ENCODE data around the gene RNF148. TPM values are rescaled to one million over a fixed set of nuclear protein-coding genes. Genes with fewer than 3 reads are reported as not detected.
A peak's percentile ranks its signal among the peaks of the same experiment; 100 is the strongest.

RNF148 gene
- total and polyA plus RNA-seq, 2 of the 8 experiments (the other 6 are each of a cell fraction or from before 2014, with no cell fraction given): 0.27 to 0.45 TPM

- Histone ChIP-seq H3K27ac (ENCODE audit: low read depth, low read length) (no peak overlapping the region), H2BK12ac (ENCODE audit: low read depth, low read length) (no peak overlapping the region), H3K23me2 (ENCODE audit: low read depth, low read length) (no peaks in the 10 kb centered on the region), H2BK5ac (ENCODE audit: low read depth, low read length) (no peak overlapping the region), H4K5ac (ENCODE audit: insufficient read length, low read depth, low read length) (no peak overlapping the region), H3K4me1 (replicated peaks in 1 of 4; ENCODE audit: control insufficient read depth in 3 of 4, insufficient read depth in 4 of 4, low read length in 3 of 4) (peaks cover 0 to 8% (median 3%) of the 10 kb centered on the region in 4 experiments; a peak in 3 of 7 replicates), H2BK120ac (replicated peaks; ENCODE audit: low read depth, low read length) (no peak overlapping the region), H3K56ac (replicated peaks; ENCODE audit: insufficient read length, low read depth, low read length) (no peak overlapping the region), H2AFZ (ENCODE audit: low read length) (no peak overlapping the region), H3K4ac (replicated peaks; ENCODE audit: insufficient read length, low read depth, low read length) (no peak overlapping the region), H4K91ac (replicated peaks; ENCODE audit: insufficient read length, low read length) (peak overlapping the region; percentile 12), H4K8ac (ENCODE audit: extremely low read depth, insufficient read depth, low read length) (no peak overlapping the region), H3K36me3 (ENCODE audit: control insufficient read depth in 2 of 4, insufficient read depth in 4 of 4, low read length in 3 of 4) (peaks cover 0 to 2% (median 0%) of the 10 kb centered on the region in 4 experiments; a peak in 1 of 8 replicates), H3K79me1 (ENCODE audit: low read depth, low read length) (no peaks in the 10 kb centered on the region), H2BK15ac (ENCODE audit: low read length) (no peak overlapping the region), H3K18ac (ENCODE audit: extremely low read depth, low read length) (no peak overlapping the region), H3K4me2 (ENCODE audit: insufficient read depth in 1 of 2, low read depth in 2 of 2, low read length in 2 of 2) (no peak overlapping the region), H4K20me1 (replicated peaks in 1 of 2; ENCODE audit: control insufficient read depth in 1 of 2, insufficient read depth in 2 of 2, low read length in 2 of 2) (no peaks in the 10 kb centered on the region), H2BK20ac (ENCODE audit: low read length) (no peak overlapping the region), H2AK5ac (ENCODE audit: low read depth, low read length) (no peak overlapping the region), H3K4me3 (ENCODE audit: extremely low read depth in 1 of 4, insufficient read depth in 2 of 4, low read depth in 3 of 4, low read length in 4 of 4) (no peak overlapping the region), H3K23ac (ENCODE audit: insufficient read length) (no peak overlapping the region), H3K14ac (ENCODE audit: insufficient read length) (no peak overlapping the region), H3K79me2 (ENCODE audit: control insufficient read depth in 1 of 2, insufficient read depth in 2 of 2, low read length in 2 of 2) (no peaks in the 10 kb centered on the region), H3K27me3 (replicated peaks in 1 of 4; ENCODE audit: control insufficient read depth in 3 of 4, extremely low read depth in 1 of 4, insufficient read depth in 3 of 4, low read length in 3 of 4) (no peaks in the 10 kb centered on the region), H3K9ac (replicated peaks in 1 of 4; ENCODE audit: extremely low read depth in 1 of 4, low read depth in 3 of 4, low read length in 3 of 4) (no peak overlapping the region; a peak in 1 of 7 replicates), H3K9me3 (ENCODE audit: insufficient read depth in 2 of 2, low read depth in 1 of 2, low read length in 1 of 2) (peaks cover 9 to 14% of the 10 kb centered on the region in 2 experiments)
- 94% methylated on average over 1 of the region's 1 CpG; no CpG with 5 or more reads in 1 of the 2 experiments for WGBS, 2 experiments (ENCODE audit: extremely low coverage in 1 of 2, insufficient coverage in 1 of 2, insufficient read length in 1 of 2, insufficient replicate concordance in 2 of 2, low coverage in 1 of 2, low lambda C conversion rate in 2 of 2, missing lambda C conversion rate in 1 of 2)
- ChIA-PET CTCF (ENCODE audit: partially characterized antibody) (interaction anchor here (1.2 to 2.1 kb wide), 3 partner anchors 9 to 88 kb away, joined by 3 to 11 read pairs (median 4); no protein-coding TSS in a partner anchor), POLR2A (ENCODE audit: partially characterized antibody) (interaction anchor here (1.2 to 2.4 kb wide), 2 partner anchors 9 to 10 kb away, joined by 4 to 9 read pairs; no protein-coding TSS in a partner anchor)
- DNase-seq (ENCODE audit: low read depth in 1 of 2, low spot score in 2 of 2) (no peak), FAIRE-seq (no peak)
- TF ChIP-seq GTF2F1 (IDR thresholded peaks at IDR 0.05; ENCODE audit: borderline replicate concordance, low read depth, low read length) (no peak), MAX (IDR thresholded peaks at IDR 0.05) (no peak), USF2 (IDR thresholded peaks at IDR 0.05; ENCODE audit: low read length) (no peak), GABPA (IDR thresholded peaks at IDR 0.05; ENCODE audit: borderline replicate concordance, insufficient read depth, low read length) (no peak), ATF3 (IDR thresholded peaks at IDR 0.05; ENCODE audit: insufficient read depth, low read depth, low read length) (no peak), CREB1 (IDR thresholded peaks at IDR 0.05) (no peak), RXRA (IDR thresholded peaks at IDR 0.05; ENCODE audit: insufficient read depth, low read depth, low read length) (no peak), SP1 (IDR thresholded peaks at IDR 0.05; ENCODE audit: low read depth, low read length) (no peak), KDM5A (IDR thresholded peaks at IDR 0.05; ENCODE audit: low read length) (no peak)
These were observed 6.9 kb downstream of the RNF148 start for GRCh38 chr7:122695816-122696215.

All from H1 (cell line).